HepG2 (cell line): ENCODE measurements around the gene SLC25A22. TPM values are rescaled to one million over a fixed set of nuclear protein-coding genes. Genes with fewer than 3 reads are reported as not detected.

Experiments
- CBFB ChIP-seq: sonication (generic); formaldehyde crosslinking; IDR thresholded peaks from 2 replicates; pipeline ENCODE4 v1.4.0; 2020; ENCODE audit warnings: missing genetic modification reagents
- DMAP1 ChIP-seq: IDR thresholded peaks from 2 replicates; pipeline ENCODE4 v1.6.1; 2016
- FLYWCH1 ChIP-seq: sonication (generic); formaldehyde crosslinking; IDR thresholded peaks from 2 replicates; pipeline ENCODE4 v1.8.1; 2023; ENCODE audit warnings: mild to moderate bottlenecking, missing genetic modification reagents
- HOXA3 ChIP-seq: sonication (generic); formaldehyde crosslinking; IDR thresholded peaks from 2 replicates; pipeline ENCODE4 v1.5.0; 2020; ENCODE audit warnings: missing genetic modification reagents
- KDM5A ChIP-seq: fragments of 200-600 bp; sonication (generic); IDR thresholded peaks from 2 replicates; pipeline ENCODE4 v1.7.0; 2018; ENCODE audit warnings: antibody characterized with exemption, mild to moderate bottlenecking, low read length, borderline replicate concordance
- KLF12 ChIP-seq: sonication (generic); formaldehyde crosslinking; IDR thresholded peaks from 2 replicates; pipeline ENCODE4 v1.4.0; 2020; ENCODE audit warnings: missing genetic modification reagents, borderline replicate concordance
- KLF6 ChIP-seq: IDR thresholded peaks from 2 replicates; pipeline ENCODE4 v1.8.0; 2016; ENCODE audit warnings: missing biosample characterization, missing genetic modification reagents
- RELA ChIP-seq: sonication (generic); formaldehyde crosslinking; IDR thresholded peaks from 2 replicates; pipeline ENCODE4 v1.4.0; 2020; ENCODE audit warnings: missing genetic modification reagents
- SP2 ChIP-seq: sonication (generic); formaldehyde crosslinking; IDR thresholded peaks from 2 replicates; pipeline ENCODE4 v1.5.1; 2020; ENCODE audit warnings: mild to moderate bottlenecking, missing genetic modification reagents
- TMF1 ChIP-seq: sonication (generic); formaldehyde crosslinking; IDR thresholded peaks from 2 replicates; pipeline ENCODE4 v1.8.1; 2022; ENCODE audit warnings: low read depth, missing genetic modification reagents
- ZBED4 ChIP-seq: sonication (generic); formaldehyde crosslinking; IDR thresholded peaks from 2 replicates; pipeline ENCODE4 v1.4.0; 2020; ENCODE audit warnings: missing genetic modification reagents, borderline replicate concordance
- ZNF256 ChIP-seq: sonication (generic); formaldehyde crosslinking; conservative IDR thresholded peaks from 2 replicates; pipeline ENCODE4 v1.4.0; 2020; ENCODE audit warnings: missing genetic modification reagents
- ZNF407 ChIP-seq: sonication (generic); formaldehyde crosslinking; IDR thresholded peaks from one replicate; pipeline ENCODE4 v1.5.1; 2020; ENCODE audit warnings: mild to moderate bottlenecking, missing genetic modification reagents; ENCODE audit errors: not compliant biosample characterization
- ZNF441 ChIP-seq: sonication (generic); formaldehyde crosslinking; IDR thresholded peaks from 2 replicates; pipeline ENCODE4 v1.7.0; 2021; ENCODE audit warnings: missing genetic modification reagents, borderline replicate concordance
- ZNF460 ChIP-seq: sonication (generic); formaldehyde crosslinking; IDR thresholded peaks from 2 replicates; pipeline ENCODE4 v1.5.1; 2020; ENCODE audit warnings: missing genetic modification reagents, mild to moderate bottlenecking, borderline replicate concordance
- polyA plus RNA-seq, 8 experiments: library from polyadenylated mRNA; depleted of rRNA in 3 of 8; stranded (reverse) in 7 of 8; unstranded in 1 of 8; fragments of >200 nt; fragmentation: Illumina TruSeq in 4 of 8; extraction: Trizol in 4 of 8; gene quantifications; 2 replicates each; pipeline versions ENCODE4 v1.2.1 to v1.2.3, GENCODE V29; 2011 to 2016; ENCODE audit warnings: low read depth in 4 of 8, missing spikeins in 1 of 8, mixed read lengths in 1 of 8; ENCODE audit not compliant: insufficient read depth in 1 of 8
- total RNA-seq, 5 experiments: library from RNA; depleted of rRNA; stranded (reverse); fragments of >200 nt; fragmentation: Illumina TruSeq; extraction: Trizol; gene quantifications; 2 replicates each; pipeline ENCODE4 v1.2.3, GENCODE V29; 2016; ENCODE audit warnings: low read depth in 1 of 5
- TF ChIP-seq, protein P1 (sequence below): sonication (generic); formaldehyde crosslinking; IDR thresholded peaks from 2 replicates; pipeline ENCODE4 v1.4.0; 2020; ENCODE audit warnings: missing genetic modification reagents

The SLC25A22 gene
- total and polyA plus RNA-seq, 2 of the 13 experiments (the other 11 are each of a cell fraction or from before 2014, with no cell fraction given): 12.4 to 19.2 TPM

DNA sequence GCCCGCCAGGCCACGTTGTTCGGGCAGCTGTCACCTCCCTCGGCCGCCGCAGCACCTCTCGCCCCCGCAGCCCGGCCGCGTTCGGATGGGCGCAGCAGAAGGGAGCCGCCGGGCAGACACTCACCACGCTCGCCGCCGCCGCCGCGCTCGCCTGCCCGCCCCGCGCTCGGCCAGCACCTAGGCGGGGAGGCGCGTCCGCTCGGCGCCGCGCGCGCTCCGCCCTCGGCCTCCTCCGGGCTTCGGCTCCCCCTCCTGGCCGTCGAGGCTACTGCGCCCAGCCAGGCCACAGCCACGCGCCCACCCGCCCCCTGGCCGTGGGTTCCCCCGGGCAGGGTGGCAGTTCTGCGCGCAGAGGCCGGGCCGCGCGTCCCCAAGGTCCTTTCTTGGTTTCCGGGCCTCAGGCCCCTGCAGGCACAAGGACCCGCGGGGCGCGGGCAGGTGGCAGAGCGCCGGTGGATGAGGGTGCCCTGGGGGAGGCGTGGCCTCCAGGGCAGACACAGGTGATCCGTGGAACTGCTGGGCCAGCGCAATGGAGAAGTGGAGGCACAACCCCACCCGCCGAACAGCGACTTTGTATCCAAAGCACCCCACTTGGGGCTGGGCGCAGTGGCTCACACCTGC, at the start of gene SLC25A22 (continued):
- TF ChIP-seq CBFB (CRISPR knock-in tag) (peak; percentile 13; the same call in 1 of the 2 replicates), SP2 (CRISPR knock-in tag) (0 out of 2 replicates have a peak, but pooled peaks have one; percentile 9), ZBED4 (CRISPR knock-in tag) (no peak), ZNF441 (no peak), DMAP1 (peak; percentile 5; the same call in 1 of the 2 replicates), ZNF256 (CRISPR knock-in tag) (no peak), ZNF407 (CRISPR knock-in tag) (no peak), FLYWCH1 (no peak), ZNF460 (no peak), TMF1 (CRISPR knock-in tag) (peak; percentile 76; the same call in 1 of the 2 replicates), HOXA3 (CRISPR knock-in tag) (0 out of 2 replicates have a peak, but pooled peaks have one; percentile 54), KDM5A (no peak), RELA (CRISPR knock-in tag) (no peak), KLF6 (CRISPR knock-in tag) (no peak), KLF12 (CRISPR knock-in tag) (0 out of 2 replicates have a peak, but pooled peaks have one; percentile 66)
- TF ChIP-seq, protein P1, sequence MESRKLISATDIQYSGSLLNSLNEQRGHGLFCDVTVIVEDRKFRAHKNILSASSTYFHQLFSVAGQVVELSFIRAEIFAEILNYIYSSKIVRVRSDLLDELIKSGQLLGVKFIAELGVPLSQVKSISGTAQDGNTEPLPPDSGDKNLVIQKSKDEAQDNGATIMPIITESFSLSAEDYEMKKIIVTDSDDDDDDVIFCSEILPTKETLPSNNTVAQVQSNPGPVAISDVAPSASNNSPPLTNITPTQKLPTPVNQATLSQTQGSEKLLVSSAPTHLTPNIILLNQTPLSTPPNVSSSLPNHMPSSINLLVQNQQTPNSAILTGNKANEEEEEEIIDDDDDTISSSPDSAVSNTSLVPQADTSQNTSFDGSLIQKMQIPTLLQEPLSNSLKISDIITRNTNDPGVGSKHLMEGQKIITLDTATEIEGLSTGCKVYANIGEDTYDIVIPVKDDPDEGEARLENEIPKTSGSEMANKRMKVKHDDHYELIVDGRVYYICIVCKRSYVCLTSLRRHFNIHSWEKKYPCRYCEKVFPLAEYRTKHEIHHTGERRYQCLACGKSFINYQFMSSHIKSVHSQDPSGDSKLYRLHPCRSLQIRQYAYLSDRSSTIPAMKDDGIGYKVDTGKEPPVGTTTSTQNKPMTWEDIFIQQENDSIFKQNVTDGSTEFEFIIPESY (CRISPR knock-in tag): 0 out of 2 replicates have a peak, but pooled peaks have one; percentile 10
